A549 (cell line): ENCODE data around the gene SHISA6. TPM values are rescaled to one million over a fixed set of nuclear protein-coding genes. Genes with fewer than 3 reads are reported as not detected.

Experiments used
- ATAC-seq, 2 experiments: fragments of 200-7000 bp in 1 of 2; fragments of >200 bp in 1 of 2; cut with Nextera tagmentation in 1 of 2; cut with Tn5 transposase in 1 of 2; 3 replicates each; pipeline versions ENCODE4 v1.8.0 to v1.9.1; 2018 to 2020; ENCODE audit warnings: mild to moderate bottlenecking in 1 of 2, moderate library complexity in 1 of 2
- CTCF ChIA-PET: fragments of 300-600 bp; sonication (Branson Sonifier 250); formaldehyde crosslinking; extraction: SDS; loops from one replicate; lab custom pipeline; 2021; ENCODE audit warnings: antibody characterized with exemption, inconsistent platforms; lab: Yijun Ruan, JAX
- POLR2A ChIA-PET: fragments of 350-600 bp; formaldehyde crosslinking; extraction: SDS; loops from one replicate; lab custom pipeline; 2021; ENCODE audit warnings: antibody characterized with exemption, inconsistent platforms; lab: Yijun Ruan, JAX
- DNase-seq, 2 experiments: peaks; one replicate each; pipeline versions ENCODE4 v3.0.0 to v3.0.0-alpha.2; 2011 to 2016; ENCODE audit warnings: low read depth in 1 of 2, low spot score in 1 of 2
- FAIRE-seq: peaks from 2 replicates; lab custom pipeline; 2011; peaks lifted over from hg19 to GRCh38; lab: Jason Lieb, UNC
- H3K27ac ChIP-seq, 2 experiments: fragments of >200 bp; sonication (Bioruptor Twin); formaldehyde crosslinking; 3 replicates each; pipeline ENCODE4 v1.5.1; 2016 to 2017
- H3K4me1 ChIP-seq: fragments of >200 bp; sonication (Bioruptor Twin); formaldehyde crosslinking; 3 replicates; pipeline ENCODE4 v1.6.1; 2016
- H3K4me2 ChIP-seq: fragments of >200 bp; sonication (Bioruptor Twin); formaldehyde crosslinking; 3 replicates; pipeline ENCODE4 v1.6.1; 2016
- H3K4me3 ChIP-seq: fragments of >200 bp; sonication (Bioruptor Twin); formaldehyde crosslinking; 3 replicates; pipeline ENCODE4 v1.5.1; 2016
- H3K9me3 ChIP-seq: fragments of >200 bp; sonication (Bioruptor Twin); formaldehyde crosslinking; 3 replicates; pipeline ENCODE4 v1.6.1; 2016
- CHD2 ChIP-seq: fragments of 150-350 bp; IDR thresholded peaks from 2 replicates; pipeline ENCODE4 v1.6.1; 2014; ENCODE audit warnings: low read length; ENCODE audit not compliant: partially characterized antibody
- CHD4 ChIP-seq: fragments of 200-600 bp; sonication (generic); IDR thresholded peaks from 2 replicates; pipeline ENCODE4 v1.6.1; 2016; ENCODE audit warnings: antibody characterized with exemption, mild to moderate bottlenecking, borderline replicate concordance
- EHF ChIP-seq: fragments of 250-450 bp; sonication (Bioruptor Pico); IDR thresholded peaks from 2 replicates; pipeline ENCODE4 v1.5.0; 2020; ENCODE audit warnings: mild to moderate bottlenecking
- EHMT2 ChIP-seq: fragments of 200-600 bp; sonication (generic); IDR thresholded peaks from 2 replicates; pipeline ENCODE4 v1.6.1; 2016; ENCODE audit warnings: antibody characterized with exemption, low read depth, mild to moderate bottlenecking, moderate library complexity
- HDAC2 ChIP-seq: fragments of 200-600 bp; sonication (generic); IDR thresholded peaks from 2 replicates; pipeline ENCODE4 v1.6.1; 2016
- HEYL ChIP-seq: fragments of 250-450 bp; sonication (Bioruptor Pico); IDR thresholded peaks from 2 replicates; pipeline ENCODE4 v1.8.0; 2021; ENCODE audit warnings: mild to moderate bottlenecking, moderate library complexity
- HMGXB4 ChIP-seq: fragments of 250-450 bp; sonication (Bioruptor Pico); IDR thresholded peaks from 2 replicates; pipeline ENCODE4 v1.5.0; 2021; ENCODE audit warnings: mild to moderate bottlenecking, moderate library complexity, borderline replicate concordance
- JUN ChIP-seq, 2 experiments: fragments of >200 bp; sonication (Bioruptor Twin); formaldehyde crosslinking; IDR thresholded peaks; 2 replicates in 1 of 2; 3 replicates in 1 of 2; pipeline ENCODE4 v1.6.1; 2016 to 2017
- JUNB ChIP-seq: fragments of >200 bp; sonication (Bioruptor Twin); formaldehyde crosslinking; IDR thresholded peaks from 2 replicates; pipeline ENCODE4 v1.6.1; 2016
- MAFK ChIP-seq: fragments of 450-650 bp; IDR thresholded peaks from 2 replicates; pipeline ENCODE4 v1.6.1; 2014; ENCODE audit not compliant: partially characterized antibody
- MAX ChIP-seq: IDR thresholded peaks from 2 replicates; pipeline ENCODE4 v1.6.1; 2012
- MAZ ChIP-seq: fragments of 150-350 bp; IDR thresholded peaks from 2 replicates; pipeline ENCODE4 v1.6.1; 2014; ENCODE audit warnings: antibody characterized with exemption, low read depth, low read length, borderline replicate concordance
- MYC ChIP-seq: IDR thresholded peaks from 2 replicates; pipeline ENCODE4 v1.6.1; 2012; ENCODE audit warnings: mild to moderate bottlenecking, inconsistent platforms, low read length, improper control_type of control experiment, borderline replicate concordance
- PHF8 ChIP-seq: fragments of 200-600 bp; sonication (generic); IDR thresholded peaks from 2 replicates; pipeline ENCODE4 v1.6.1; 2016; ENCODE audit warnings: low read depth, mild to moderate bottlenecking, antibody characterized with exemption, moderate library complexity, borderline replicate concordance
- POLR2A ChIP-seq: IDR thresholded peaks from 2 replicates; pipeline ENCODE4 v1.6.1; 2012; ENCODE audit warnings: mild to moderate bottlenecking, low read length
- REST ChIP-seq: fragments of 200-600 bp; sonication (generic); IDR thresholded peaks from 2 replicates; pipeline ENCODE4 v1.6.1; 2016; ENCODE audit warnings: antibody characterized with exemption, mild to moderate bottlenecking, moderate library complexity
- RFX5 ChIP-seq: fragments of 450-650 bp; IDR thresholded peaks from 2 replicates; pipeline ENCODE4 v1.7.1; 2014; ENCODE audit warnings: antibody characterized with exemption, mild to moderate bottlenecking, moderate library complexity
- RNF2 ChIP-seq: fragments of 200-600 bp; sonication (generic); IDR thresholded peaks from 2 replicates; pipeline ENCODE4 v1.6.1; 2016; ENCODE audit warnings: low read depth, mild to moderate bottlenecking, antibody characterized with exemption, moderate library complexity, borderline replicate concordance
- USF2 ChIP-seq: fragments of 450-650 bp; IDR thresholded peaks from 2 replicates; pipeline ENCODE4 v1.6.1; 2014; ENCODE audit warnings: antibody characterized with exemption
- ZC3H11A ChIP-seq: fragments of 450-650 bp; IDR thresholded peaks from 2 replicates; pipeline ENCODE4 v1.6.1; 2014; ENCODE audit warnings: antibody characterized with exemption, mild to moderate bottlenecking
- WGBS: methylation state at CpG from one replicate; pipeline ENCODE4 v1.1.6; 2017; ENCODE audit errors: missing lambda C conversion rate; 5-methylcytosine and 5-hydroxymethylcytosine counted together
- polyA plus RNA-seq, 4 experiments: library from polyadenylated mRNA; depleted of rRNA in 3 of 4; stranded (reverse); fragments of >200 nt; fragmentation: RNase III in 1 of 4; extraction: RNeasy Plus Mini Kit Qiagen cat#74134 plus additional on column Dnase treatment in 1 of 4; gene quantifications; 2 replicates in 3 of 4; 3 replicates in 1 of 4; pipeline ENCODE4 v1.2.3, GENCODE V29; 2011 to 2017

The SHISA6 gene
- polyA plus RNA-seq, 2 of the 4 experiments (the other 2 are of a cell fraction), result not detected

- 14% methylated on average over 9 of the region's 9 CpGs for WGBS
- TF ChIP-seq CHD4, result no peak
- Histone ChIP-seq H3K4me1 (no peaks in the 10 kb centered on the region), H3K27ac (no peak overlapping the region), H3K4me3 (no peak overlapping the region), H3K9me3 (no peaks in the 10 kb centered on the region; the same call in 2 of the 3 replicates), H3K4me2 (no peak overlapping the region)
- ChIA-PET POLR2A (no interaction called here), CTCF (no interaction called here)
- no peak for ATAC-seq
- FAIRE-seq, result peak; percentile 18
- DNase-seq, result no peak
These were observed 262.5 kb downstream of the SHISA6 start for GRCh38 chr17:11503308-11504035.

- H3K4me2 ChIP-seq, result no peak overlapping the region
- POLR2A ChIA-PET, result no interaction called here
- H3K27ac ChIP-seq, result no peak overlapping the region
- no peaks in the 10 kb centered on the region for H3K4me1 ChIP-seq
- no peak for ATAC-seq
- WGBS, result 2% methylated on average over 4 of the region's 4 CpGs
- FAIRE-seq, result no peak
- no peaks in the 10 kb centered on the region; the same call in 2 of the 3 replicates for H3K9me3 ChIP-seq
- DNase-seq, result peak in 1 of 2 experiments; percentile 9
- no peak overlapping the region for H3K4me3 ChIP-seq
- TF ChIP-seq HMGXB4 (CRISPR knock-in tag) (no peak), RNF2 (no peak), RFX5 (no peak), ZC3H11A (no peak), POLR2A (no peak), HEYL (CRISPR knock-in tag) (no peak), CHD2 (no peak), PHF8 (no peak), REST (peak; percentile 90), HDAC2 (no peak), EHMT2 (peak; percentile 44; the same call in 1 of the 2 replicates), MYC (no peak), MAZ (no peak)
- TF ChIP-seq, all 56 proteins: peak for 2
- CTCF ChIA-PET, result no interaction called here
These were observed 265.6 kb downstream of the SHISA6 start for GRCh38 chr17:11506635-11507034.

GRCh38 chr17:11511696-11512095 lies 270.7 kb downstream of the SHISA6 start:
- TF ChIP-seq USF2 (no peak), JUN (IDR thresholded peaks at IDR 0.05) (no peak), ZC3H11A (no peak), MAZ (no peak), PHF8 (no peak), HEYL (CRISPR knock-in tag) (no peak), MAFK (no peak), EHF (CRISPR knock-in tag) (no peak), HDAC2 (no peak), JUNB (no peak), MAX (no peak)
- Histone ChIP-seq H3K27ac (no peak overlapping the region), H3K4me2 (no peak overlapping the region), H3K4me1 (no peaks in the 10 kb centered on the region), H3K4me3 (no peak overlapping the region), H3K9me3 (no peaks in the 10 kb centered on the region)
- ATAC-seq (no peak), DNase-seq (no peak), FAIRE-seq (no peak)
- 0% methylated on average over 4 of the region's 4 CpGs for WGBS
- ChIA-PET CTCF (no interaction called here), POLR2A (no interaction called here)
